HG02840 (cell line): ENCODE measurements around the gene SAP25.
"Not testable (repeated sequence)": the region's sequence is repeated elsewhere in the genome, so short reads cannot be mapped to it uniquely, and the experiment has no call there.

Source experiments
- ATAC-seq: cut with Tn5 transposase; IDR thresholded peaks from one replicate; pipeline ENCODE4 v1.9.1; 2021; ENCODE audit warnings: mild to moderate bottlenecking, moderate library complexity, moderate number of reproducible peaks; ENCODE audit not compliant: unreplicated experiment, low FRiP score

SAP25 gene

DNA sequence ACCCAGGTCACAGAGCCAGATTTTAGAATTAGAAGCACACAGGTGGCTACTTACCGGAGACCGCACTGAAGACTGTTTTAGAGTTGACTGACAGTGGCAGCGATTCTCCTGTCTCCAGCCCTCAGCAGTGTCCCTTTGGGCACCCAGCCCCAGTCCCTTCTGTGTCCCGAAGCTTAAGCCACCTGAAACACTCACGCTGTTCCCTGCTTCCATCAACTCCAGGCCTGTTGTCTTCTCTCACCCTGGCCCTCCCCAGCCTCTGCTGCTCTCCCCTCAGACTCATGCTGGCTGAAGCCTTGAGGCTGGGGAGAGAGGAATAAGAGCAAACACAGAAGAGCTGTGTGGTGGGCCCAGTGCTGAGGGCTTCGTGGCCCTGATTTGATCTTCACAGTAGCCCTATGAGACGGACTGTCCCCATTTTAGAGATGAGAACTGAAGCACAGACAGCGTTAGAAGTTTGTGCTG, 10.6 kb downstream of the SAP25 start:
- ATAC-seq, result no peak

GRCh38 chr7:100562195-100563099, 11.3 kb downstream of the SAP25 start:
- no peak for ATAC-seq

DNA sequence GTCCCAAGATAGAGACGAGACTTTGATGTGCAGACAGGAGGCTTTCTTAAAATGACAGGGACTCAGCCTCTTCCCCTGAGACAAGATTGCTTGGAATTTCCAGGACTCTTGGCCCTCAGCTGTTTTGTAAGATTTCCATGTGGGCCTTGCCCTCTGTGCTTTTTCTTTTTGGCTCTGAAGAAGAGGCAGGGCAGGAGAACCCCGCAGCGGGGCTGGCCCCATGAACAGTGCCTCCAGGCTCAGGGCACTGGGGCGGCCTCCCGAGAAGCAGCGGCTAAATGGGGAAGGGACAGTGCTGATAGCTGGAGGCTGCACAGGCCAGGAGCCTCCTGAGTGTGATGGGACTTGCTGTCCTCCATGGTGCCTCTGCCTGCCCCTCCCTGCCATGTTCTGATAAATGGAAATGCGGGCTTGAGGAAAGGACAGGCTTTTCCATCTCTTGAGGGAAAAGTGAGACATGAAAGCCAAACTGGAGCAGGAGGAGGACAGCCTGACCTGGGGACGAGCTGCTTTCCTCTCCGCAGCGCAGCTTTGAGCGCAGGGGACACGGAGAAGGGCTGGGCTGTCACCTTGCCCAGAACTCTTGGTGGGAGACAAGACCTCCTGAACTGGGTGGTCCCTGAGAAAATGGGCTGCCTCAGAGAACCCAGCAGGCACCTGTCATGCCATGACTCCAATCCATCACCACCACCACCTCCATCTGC, 12.1 kb downstream of the SAP25 start:
- ATAC-seq, result no peak

DNA sequence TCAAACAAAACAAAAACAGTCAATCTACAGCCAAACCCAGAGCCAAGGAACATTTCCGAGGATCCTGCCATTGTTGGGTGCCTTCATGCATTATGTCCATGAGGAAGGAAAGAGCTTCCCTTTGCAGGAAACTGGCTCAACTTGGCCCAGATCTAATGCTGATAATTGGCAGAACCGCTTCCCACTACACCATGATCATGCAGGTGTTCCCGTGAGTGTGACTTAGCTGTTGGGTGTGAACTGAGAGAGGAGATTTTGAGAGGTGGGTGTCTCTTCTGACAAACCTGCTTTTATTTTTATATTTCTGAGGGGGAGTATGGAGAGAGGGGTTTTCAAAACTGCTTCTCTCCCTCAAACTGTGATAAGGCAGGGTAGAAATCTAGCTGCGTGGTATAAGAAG, 14.6 kb downstream of the SAP25 start:
- no peak for ATAC-seq

DNA sequence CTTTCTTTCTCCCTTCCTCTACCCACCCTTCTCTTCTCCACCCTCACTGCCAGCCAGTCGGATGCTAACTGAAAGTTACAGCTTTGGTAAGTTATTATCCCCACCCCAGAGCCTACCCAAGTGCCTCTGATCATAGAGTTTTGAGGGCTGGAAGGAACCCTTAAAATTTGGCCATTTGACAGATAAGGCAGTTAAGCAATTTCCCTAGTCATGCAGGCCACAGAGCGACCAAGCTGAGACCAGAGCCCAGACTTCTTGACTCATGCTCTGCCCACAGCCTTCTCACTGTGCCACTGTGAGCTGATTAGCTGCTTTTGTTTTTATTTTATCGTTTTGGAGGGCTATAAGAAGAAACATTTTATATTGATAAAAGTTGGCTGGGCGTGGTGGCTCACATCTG, 17.2 kb downstream of the SAP25 start:
- ATAC-seq, result no peak

DNA sequence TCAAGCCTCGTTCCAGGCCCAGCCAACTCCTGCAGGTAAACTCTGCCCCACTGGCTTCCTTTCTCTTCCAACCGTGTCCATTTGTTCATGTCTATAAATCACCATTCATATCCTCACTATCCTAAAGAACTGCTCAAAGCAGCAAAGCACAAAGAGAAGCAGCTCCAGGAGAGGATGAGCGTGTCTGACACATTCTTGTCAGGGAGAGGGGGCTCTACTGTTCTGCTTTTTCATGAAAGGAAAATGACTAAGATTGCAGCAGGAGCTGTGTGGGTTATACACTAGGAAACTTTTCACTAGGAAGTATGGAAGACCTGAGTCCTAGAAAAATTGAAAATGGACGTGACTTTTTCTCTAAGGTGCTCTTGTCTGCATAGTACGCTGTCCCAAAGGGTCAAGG, 18.0 kb downstream of the SAP25 start:
- ATAC-seq, result no peak

GRCh38 chr7:100553032-100553431, 20.7 kb downstream of the SAP25 start:
- ATAC-seq, result no peak

DNA sequence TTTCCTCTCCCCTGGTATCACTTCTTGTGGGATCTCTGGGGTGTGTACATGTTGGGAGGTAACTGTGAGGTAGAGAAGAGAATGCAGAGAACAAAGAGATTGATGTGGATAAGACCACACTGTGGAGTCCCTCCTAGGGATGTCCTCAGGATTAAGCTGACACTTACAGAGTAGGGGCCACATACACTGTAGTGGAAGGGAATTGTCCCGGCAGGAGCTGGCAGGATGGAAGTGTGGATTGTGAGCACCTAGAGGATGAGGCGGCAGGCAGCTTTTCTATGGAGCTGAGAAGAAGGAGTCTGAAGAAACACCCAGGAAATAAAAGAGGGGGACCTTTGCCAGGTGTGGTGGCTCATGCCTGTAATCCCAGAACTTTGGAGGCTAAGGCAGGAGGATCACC, 21.2 kb downstream of the SAP25 start:
- no peak for ATAC-seq

DNA sequence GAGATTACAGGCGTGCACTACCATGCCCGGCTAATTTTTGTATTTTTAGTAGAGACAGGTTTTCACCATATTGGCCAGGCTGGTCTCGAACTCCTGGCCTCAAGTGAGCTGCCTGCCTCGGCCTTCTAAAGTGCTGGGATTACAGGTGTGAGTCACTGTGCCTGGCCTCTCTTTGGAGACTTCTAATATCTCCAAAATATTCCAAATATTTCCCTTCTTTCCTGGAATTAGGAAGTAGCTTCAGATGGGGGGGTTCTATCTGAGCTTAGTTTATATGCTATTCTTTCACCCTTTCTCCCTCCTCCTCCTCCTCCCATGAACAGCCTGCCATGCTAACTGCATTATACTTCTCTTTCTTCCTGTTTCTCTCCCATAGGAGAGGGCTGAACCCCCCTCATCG, 25.3 kb downstream of the SAP25 start:
- not testable (repeated sequence) for ATAC-seq

- ATAC-seq, result no peak
Observed at GRCh38 chr7:100547872-100548271, 25.8 kb downstream of the SAP25 start.

GRCh38 chr7:100546926-100547800, 26.5 kb downstream of the SAP25 start:
- ATAC-seq, result no peak

GRCh38 chr7:100546129-100546925, 27.4 kb downstream of the SAP25 start:
- ATAC-seq, result no peak

DNA sequence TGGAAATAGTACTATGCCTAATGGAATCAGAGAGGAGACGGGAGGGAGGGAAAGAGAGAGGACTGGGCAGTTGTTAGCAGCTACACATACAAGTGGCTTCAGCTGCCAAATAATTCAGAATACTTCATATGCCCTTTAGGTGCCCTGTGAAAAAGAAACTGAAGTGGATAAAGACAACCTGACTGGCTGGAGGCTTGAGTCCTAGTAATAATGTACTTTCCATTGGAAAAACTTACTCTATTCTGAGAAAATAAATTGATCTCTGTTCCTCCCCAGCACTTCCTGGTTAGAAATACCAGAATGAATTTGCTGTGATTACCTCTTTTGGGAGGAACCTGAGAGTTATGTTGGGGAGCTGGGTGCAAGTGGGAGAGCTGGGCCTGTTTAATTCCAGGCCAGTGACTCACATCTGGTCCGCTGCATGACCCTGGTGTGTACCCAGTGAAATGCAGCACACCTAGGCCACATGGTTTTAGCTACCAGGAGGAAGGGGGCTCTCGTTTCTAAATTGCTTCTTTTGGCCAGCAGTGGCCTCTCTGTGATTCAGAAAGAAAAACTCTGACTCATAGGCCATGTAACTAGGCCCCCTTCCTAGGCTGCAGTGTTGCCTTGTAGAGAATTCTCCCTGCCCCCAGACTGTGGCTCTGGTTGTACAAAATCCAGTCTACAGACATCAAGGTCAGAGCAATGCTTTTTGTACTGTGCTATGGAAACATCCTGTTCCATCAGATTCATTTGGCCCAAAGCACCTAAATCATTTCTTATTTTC, 28.2 kb downstream of the SAP25 start:
- ATAC-seq, result peak; percentile 35

- no peak for ATAC-seq
Observed at GRCh38 chr7:100544967-100545359, 28.7 kb downstream of the SAP25 start.

GRCh38 chr7:100544386-100544785, 29.3 kb downstream of the SAP25 start:
- no peak for ATAC-seq

GRCh38 chr7:100543586-100543985, 30.1 kb downstream of the SAP25 start:
- no peak for ATAC-seq

GRCh38 chr7:100541309-100541708, 32.4 kb downstream of the SAP25 start:
- ATAC-seq, result not testable (repeated sequence)

DNA sequence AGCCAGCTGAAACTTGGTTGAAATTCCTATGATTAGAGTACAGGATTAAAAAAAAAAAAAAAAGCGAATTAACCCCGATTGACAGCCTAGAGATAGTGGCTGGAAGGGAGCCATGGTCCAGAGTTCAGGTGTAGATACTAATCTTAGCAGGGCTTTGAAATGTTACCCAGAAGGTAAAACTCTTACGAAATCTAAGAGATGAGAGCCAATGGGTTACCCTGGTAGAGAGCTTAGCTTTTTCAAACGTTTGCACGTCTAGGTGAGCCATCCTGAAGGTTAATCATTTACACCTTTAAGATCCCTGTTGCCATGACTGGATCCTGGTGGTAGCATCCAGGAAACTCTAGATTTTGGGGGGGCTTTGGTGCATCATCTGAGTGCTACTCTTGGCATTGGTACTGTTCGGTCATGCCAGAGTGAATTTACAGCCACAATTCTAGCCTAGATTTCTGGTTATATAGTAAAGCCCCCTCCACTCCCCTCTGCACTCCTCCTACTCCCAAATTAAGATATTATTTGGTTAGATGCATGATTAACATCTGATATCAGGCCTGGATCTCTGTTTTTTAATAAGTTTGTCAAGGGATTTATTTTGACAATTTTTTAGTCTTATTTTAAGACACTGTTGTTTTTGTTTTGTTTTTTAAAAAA, 33.5 kb downstream of the SAP25 start:
- no peak for ATAC-seq
